GDM1 (cell line): ENCODE results near the gene MICAL2.

Experiments used
- DNase-seq: peaks from one replicate; lab custom pipeline; 2025; lab: John Stamatoyannopoulos, UW

MICAL2 gene

GRCh38 chr11:12098601-12099000, 11.8 kb upstream of the MICAL2 start:
- no peak for DNase-seq

- DNase-seq: no peak
Measured at GRCh38 chr11:12099132-12099873, 11.1 kb upstream of the MICAL2 start.

GRCh38 chr11:12100429-12100828, 10.0 kb upstream of the MICAL2 start:
- no peak for DNase-seq

- DNase-seq: no peak
Measured at GRCh38 chr11:12100841-12101242, 9.5 kb upstream of the MICAL2 start.

GRCh38 chr11:12101318-12101717, 9.1 kb upstream of the MICAL2 start:
- DNase-seq: no peak

- DNase-seq: no peak
Measured at GRCh38 chr11:12102588-12103410, 7.6 kb upstream of the MICAL2 start.

GRCh38 chr11:12103411-12104225, 6.8 kb upstream of the MICAL2 start:
- no peak for DNase-seq

- no peak for DNase-seq
Measured at GRCh38 chr11:12105471-12105870, 4.9 kb upstream of the MICAL2 start.

- no peak for DNase-seq
Measured at GRCh38 chr11:12106101-12106500, 4.3 kb upstream of the MICAL2 start.

GRCh38 chr11:12106501-12106900, 3.9 kb upstream of the MICAL2 start:
- no peak for DNase-seq

GRCh38 chr11:12108875-12109453, 1.4 kb upstream of the MICAL2 start:
- DNase-seq: no peak

GRCh38 chr11:12109591-12110196, 696 bp upstream of the MICAL2 start:
- no peak for DNase-seq

- no peak for DNase-seq
Measured at GRCh38 chr11:12110714-12111548, 541 bp downstream of the MICAL2 start.

- no peak for DNase-seq
Measured at GRCh38 chr11:12111549-12112520, 1.4 kb downstream of the MICAL2 start.

- no peak for DNase-seq
Measured at GRCh38 chr11:12112750-12113149, 2.4 kb downstream of the MICAL2 start.

GRCh38 chr11:12113294-12113693, 2.9 kb downstream of the MICAL2 start:
- peak; percentile 19 for DNase-seq

GRCh38 chr11:12114193-12115033, 4.0 kb downstream of the MICAL2 start:
- DNase-seq: no peak

- no peak for DNase-seq
Measured at GRCh38 chr11:12116425-12117032, 6.1 kb downstream of the MICAL2 start.
